Vagina (tissue), 2 donors: ENCODE data around the gene ZSWIM7.
"Not testable (repeated sequence)": the region's sequence is repeated elsewhere in the genome, so short reads cannot be mapped to it uniquely, and the experiment has no call there.

Experiments used
- CTCF ChIP-seq, 3 experiments: fragments of 450-650 bp in 2 of 3; fragments of 200-600 bp in 1 of 3; sonication (generic) in 1 of 3; IDR thresholded peaks; one replicate each; pipeline ENCODE4 v1.5.1; 2017 to 2019; ENCODE audit warnings: antibody characterized with exemption in 3 of 3, mild to moderate bottlenecking in 2 of 3, moderate library complexity in 2 of 3
- POLR2A ChIP-seq, 2 donors: fragments of 450-650 bp; IDR thresholded peaks; one replicate each; pipeline ENCODE4 v1.6.1; 2017; ENCODE audit warnings: antibody characterized with exemption in 2 of 2, mild to moderate bottlenecking in 2 of 2, moderate library complexity in 2 of 2

- TF ChIP-seq CTCF, POLR2A (IDR thresholded peaks at IDR 0.05): not testable (repeated sequence)
Observed at GRCh38 chr17:15979013-15979412, 20.5 kb downstream of the ZSWIM7 start.
